HepG2 (cell line): Measurements from ENCODE around the gene LIMD2. TPM values are rescaled to one million over a fixed set of nuclear protein-coding genes. Genes with fewer than 3 reads are reported as not detected.
A peak's percentile ranks its signal among the peaks of the same experiment; 100 is the strongest.

Source experiments
- ARNT2 ChIP-seq: sonication (generic); formaldehyde crosslinking; IDR thresholded peaks from 2 replicates; pipeline ENCODE4 v1.8.0; 2022; ENCODE audit warnings: mild to moderate bottlenecking, low read depth, missing genetic modification reagents, moderate library complexity
- ATF3 ChIP-seq: sonication (generic); formaldehyde crosslinking; IDR thresholded peaks from 2 replicates; pipeline ENCODE4 v1.4.0; 2020; ENCODE audit warnings: missing genetic modification reagents
- FIP1L1 ChIP-seq: fragments of 200-400 bp; formaldehyde crosslinking; IDR thresholded peaks from 2 replicates; pipeline ENCODE4 v1.6.1; 2018; ENCODE audit warnings: low read depth, mild to moderate bottlenecking, low read length, moderate library complexity, borderline replicate concordance; ENCODE audit not compliant: insufficient read depth
- GFI1 ChIP-seq: sonication (generic); formaldehyde crosslinking; IDR thresholded peaks from 2 replicates; pipeline ENCODE4 v1.5.0; 2020; ENCODE audit warnings: missing genetic modification reagents, mild to moderate bottlenecking, borderline replicate concordance
- HHEX ChIP-seq: IDR thresholded peaks from 2 replicates; pipeline ENCODE4 v1.6.1; 2016; ENCODE audit warnings: control low read depth
- MAX ChIP-seq: IDR thresholded peaks from 2 replicates; pipeline ENCODE4 v1.6.1; 2012; ENCODE audit warnings: inconsistent platforms
- NFIB ChIP-seq: sonication (generic); formaldehyde crosslinking; IDR thresholded peaks from 2 replicates; pipeline ENCODE4 v1.9.0; 2021; ENCODE audit warnings: missing genetic modification reagents, mild to moderate bottlenecking, borderline replicate concordance
- NR2C2 ChIP-seq: sonication (generic); formaldehyde crosslinking; IDR thresholded peaks from 2 replicates; pipeline ENCODE4 v1.4.0; 2020; ENCODE audit warnings: missing genetic modification reagents, mild to moderate bottlenecking, moderate library complexity, borderline replicate concordance
- PBX2 ChIP-seq: IDR thresholded peaks from 2 replicates; pipeline ENCODE4 v1.6.1; 2016; ENCODE audit warnings: control low read depth
- SMAD9 ChIP-seq: sonication (generic); formaldehyde crosslinking; IDR thresholded peaks from 2 replicates; pipeline ENCODE4 v1.5.1; 2020; ENCODE audit warnings: mild to moderate bottlenecking, missing genetic modification reagents
- ZBTB38 ChIP-seq: sonication (generic); formaldehyde crosslinking; IDR thresholded peaks from 2 replicates; pipeline ENCODE4 v1.5.1; 2020; ENCODE audit warnings: mild to moderate bottlenecking, missing genetic modification reagents
- ZBTB42 ChIP-seq: sonication (generic); formaldehyde crosslinking; IDR thresholded peaks from 2 replicates; pipeline ENCODE4 v1.5.0; 2020; ENCODE audit warnings: mild to moderate bottlenecking, missing genetic modification reagents
- ZFYVE20 ChIP-seq: sonication (generic); formaldehyde crosslinking; IDR thresholded peaks from 2 replicates; pipeline ENCODE4 v1.8.0; 2023; ENCODE audit warnings: low read depth, mild to moderate bottlenecking, moderate library complexity, missing genetic modification reagents, borderline replicate concordance
- ZNF24 ChIP-seq: fragments of 450-650 bp; IDR thresholded peaks from 2 replicates; pipeline ENCODE4 v1.6.1; 2017; ENCODE audit warnings: antibody characterized with exemption, mild to moderate bottlenecking
- ZNF33B ChIP-seq: sonication (generic); formaldehyde crosslinking; IDR thresholded peaks from 2 replicates; pipeline ENCODE4 v1.5.1; 2020; ENCODE audit warnings: mild to moderate bottlenecking, missing genetic modification reagents
- ZNF34 ChIP-seq: sonication (generic); formaldehyde crosslinking; IDR thresholded peaks from 2 replicates; pipeline ENCODE4 v1.4.0; 2020; ENCODE audit warnings: mild to moderate bottlenecking, missing genetic modification reagents, borderline replicate concordance
- ZNF547 ChIP-seq: sonication (generic); formaldehyde crosslinking; IDR thresholded peaks from 2 replicates; pipeline ENCODE4 v1.5.1; 2020; ENCODE audit warnings: mild to moderate bottlenecking, missing genetic modification reagents
- ZNF563 ChIP-seq: sonication (generic); formaldehyde crosslinking; IDR thresholded peaks from 2 replicates; pipeline ENCODE4 v1.8.0; 2022; ENCODE audit warnings: mild to moderate bottlenecking, moderate library complexity, missing genetic modification reagents
- ZNF782 ChIP-seq: sonication (generic); formaldehyde crosslinking; IDR thresholded peaks from 2 replicates; pipeline ENCODE4 v1.4.0; 2020; ENCODE audit warnings: missing genetic modification reagents, mild to moderate bottlenecking, borderline replicate concordance
- ZNF800 ChIP-seq: sonication (generic); formaldehyde crosslinking; IDR thresholded peaks from 2 replicates; pipeline ENCODE4 v1.4.0; 2020; ENCODE audit warnings: missing genetic modification reagents
- polyA plus RNA-seq, 8 experiments: library from polyadenylated mRNA; depleted of rRNA in 3 of 8; stranded (reverse) in 7 of 8; unstranded in 1 of 8; fragments of >200 nt; fragmentation: Illumina TruSeq in 4 of 8; extraction: Trizol in 4 of 8; gene quantifications; 2 replicates each; pipeline versions ENCODE4 v1.2.1 to v1.2.3, GENCODE V29; 2011 to 2016; ENCODE audit warnings: low read depth in 4 of 8, missing spikeins in 1 of 8, mixed read lengths in 1 of 8; ENCODE audit not compliant: insufficient read depth in 1 of 8
- total RNA-seq, 5 experiments: library from RNA; depleted of rRNA; stranded (reverse); fragments of >200 nt; fragmentation: Illumina TruSeq; extraction: Trizol; gene quantifications; 2 replicates each; pipeline ENCODE4 v1.2.3, GENCODE V29; 2016; ENCODE audit warnings: low read depth in 1 of 5
- TF ChIP-seq, protein P1 (sequence below): sonication (generic); formaldehyde crosslinking; IDR thresholded peaks from 2 replicates; pipeline ENCODE4 v1.4.0; 2020; ENCODE audit warnings: missing genetic modification reagents
- TF ChIP-seq, protein P2 (sequence below): sonication (generic); formaldehyde crosslinking; IDR thresholded peaks from 2 replicates; pipeline ENCODE4 v1.5.1; 2020; ENCODE audit warnings: missing genetic modification reagents, mild to moderate bottlenecking, borderline replicate concordance

LIMD2 gene
- total and polyA plus RNA-seq, 2 of the 13 experiments (the other 11 are each of a cell fraction or from before 2014, with no cell fraction given), result 9.0 to 20.8 TPM

DNA sequence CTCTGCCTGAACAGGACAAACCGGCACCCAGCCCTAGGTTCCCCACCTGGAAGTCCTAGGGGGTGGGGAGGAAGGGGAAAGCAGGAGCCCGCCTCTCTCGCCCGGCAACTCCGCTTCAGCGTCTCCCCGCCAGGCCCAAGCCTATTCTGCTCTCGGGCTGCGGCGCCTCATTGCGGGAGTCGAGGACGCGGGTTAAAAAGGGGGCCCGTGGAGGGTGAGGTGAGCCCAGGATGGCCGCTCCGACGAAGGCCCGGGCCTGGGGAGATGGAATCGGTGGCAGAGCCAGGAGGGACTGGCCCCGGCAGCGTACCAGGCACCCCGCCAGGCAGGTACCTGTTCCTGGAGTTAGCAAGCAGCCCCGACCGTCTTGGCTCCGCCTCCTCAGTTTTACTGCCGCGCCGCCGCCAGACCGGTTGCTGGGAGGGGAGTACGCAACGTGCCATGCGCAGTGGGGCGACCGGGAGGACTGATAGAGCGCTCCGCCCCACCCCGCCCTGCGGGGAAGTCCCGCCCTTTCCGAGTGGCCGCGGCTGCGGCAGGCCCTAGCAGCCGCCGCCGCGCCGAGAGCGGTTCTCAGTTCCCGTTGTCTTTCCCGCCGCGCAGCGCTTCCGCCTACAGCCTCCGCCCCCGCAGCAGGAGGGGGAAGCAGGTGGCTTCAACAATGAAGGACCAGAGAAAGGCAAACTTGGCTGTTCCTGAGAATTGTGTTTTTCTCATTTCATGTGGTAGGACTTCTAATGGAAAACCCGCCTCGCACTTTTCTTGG lies 41.7 kb upstream of the LIMD2 start, which contains the start of gene STRADA (continued):
- no peak for TF ChIP-seq NFIB (CRISPR knock-in tag)
- no peak; the same call in 1 of the 2 replicates for TF ChIP-seq ZNF33B (CRISPR knock-in tag)
- 0 out of 2 replicates have a peak, but pooled peaks have one; percentile 58 for TF ChIP-seq ZBTB42 (CRISPR knock-in tag)
- peak; percentile 81 for TF ChIP-seq GFI1
- peak; percentile 76; the same call in 1 of the 2 replicates for TF ChIP-seq ZNF547 (CRISPR knock-in tag)
- TF ChIP-seq ZNF563 (CRISPR knock-in tag), result peak; percentile 95
- TF ChIP-seq ZFYVE20 (CRISPR knock-in tag), result peak; percentile 55; the same call in 1 of the 2 replicates
- TF ChIP-seq HHEX (CRISPR knock-in tag), result no peak
- TF ChIP-seq ARNT2 (CRISPR knock-in tag), result peak; percentile 87; the same call in 1 of the 2 replicates
- no peak for TF ChIP-seq ZNF800
- TF ChIP-seq ZNF782 (CRISPR knock-in tag), result peak; percentile 91; the same call in 1 of the 2 replicates
- TF ChIP-seq ZBTB38 (CRISPR knock-in tag), result peak; percentile 86
- TF ChIP-seq NR2C2 (CRISPR knock-in tag), result peak; percentile 66; the same call in 1 of the 2 replicates
- no peak for TF ChIP-seq ATF3
- peak; percentile 92 for TF ChIP-seq MAX
- TF ChIP-seq, protein P1, sequence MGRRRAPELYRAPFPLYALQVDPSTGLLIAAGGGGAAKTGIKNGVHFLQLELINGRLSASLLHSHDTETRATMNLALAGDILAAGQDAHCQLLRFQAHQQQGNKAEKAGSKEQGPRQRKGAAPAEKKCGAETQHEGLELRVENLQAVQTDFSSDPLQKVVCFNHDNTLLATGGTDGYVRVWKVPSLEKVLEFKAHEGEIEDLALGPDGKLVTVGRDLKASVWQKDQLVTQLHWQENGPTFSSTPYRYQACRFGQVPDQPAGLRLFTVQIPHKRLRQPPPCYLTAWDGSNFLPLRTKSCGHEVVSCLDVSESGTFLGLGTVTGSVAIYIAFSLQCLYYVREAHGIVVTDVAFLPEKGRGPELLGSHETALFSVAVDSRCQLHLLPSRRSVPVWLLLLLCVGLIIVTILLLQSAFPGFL (CRISPR knock-in tag), result no peak; the same call in 1 of the 2 replicates
- no peak for TF ChIP-seq SMAD9 (CRISPR knock-in tag)
- 0 out of 2 replicates have a peak, but pooled peaks have one; percentile 41 for TF ChIP-seq ZNF24
- TF ChIP-seq PBX2 (CRISPR knock-in tag), result no peak
- TF ChIP-seq, protein P2, sequence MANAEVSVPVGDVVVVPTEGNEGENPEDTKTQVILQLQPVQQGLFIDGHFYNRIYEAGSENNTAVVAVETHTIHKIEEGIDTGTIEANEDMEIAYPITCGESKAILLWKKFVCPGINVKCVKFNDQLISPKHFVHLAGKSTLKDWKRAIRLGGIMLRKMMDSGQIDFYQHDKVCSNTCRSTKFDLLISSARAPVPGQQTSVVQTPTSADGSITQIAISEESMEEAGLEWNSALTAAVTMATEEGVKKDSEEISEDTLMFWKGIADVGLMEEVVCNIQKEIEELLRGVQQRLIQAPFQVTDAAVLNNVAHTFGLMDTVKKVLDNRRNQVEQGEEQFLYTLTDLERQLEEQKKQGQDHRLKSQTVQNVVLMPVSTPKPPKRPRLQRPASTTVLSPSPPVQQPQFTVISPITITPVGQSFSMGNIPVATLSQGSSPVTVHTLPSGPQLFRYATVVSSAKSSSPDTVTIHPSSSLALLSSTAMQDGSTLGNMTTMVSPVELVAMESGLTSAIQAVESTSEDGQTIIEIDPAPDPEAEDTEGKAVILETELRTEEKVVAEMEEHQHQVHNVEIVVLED (CRISPR knock-in tag), result peak; percentile 95
- TF ChIP-seq ZNF34 (CRISPR knock-in tag), result peak; percentile 85; the same call in 1 of the 2 replicates
- no peak for TF ChIP-seq FIP1L1
